OCI-LY3 (cell line): ENCODE data around the gene B9D2.
"Not testable (repeated sequence)": the region's sequence is repeated elsewhere in the genome, so short reads cannot be mapped to it uniquely, and the experiment has no call there.

ENCODE experiments used
- H2AFZ ChIP-seq: fragments of 200-600, 300-600 bp; shearing (Covaris generic); 2 replicates; pipeline ENCODE4 v1.6.0; 2014; ENCODE audit warnings: antibody characterized with exemption, low read depth, low read length
- H3K27ac ChIP-seq: fragments of 200-600, 300-600 bp; sonication (generic); 2 replicates; pipeline ENCODE4 v1.5.1; 2014; ENCODE audit warnings: mild to moderate bottlenecking, low read length, moderate library complexity, mixed read lengths
- H3K27me3 ChIP-seq: fragments of 200-600, 300-600 bp; sonication (generic); 2 replicates; pipeline ENCODE4 v1.6.1; 2014; ENCODE audit warnings: low read depth, low read length, mixed read lengths
- H3K36me3 ChIP-seq: fragments of 200-600, 300-600 bp; sonication (generic); replicated peaks from 2 replicates; pipeline ENCODE3; 2014; ENCODE audit warnings: low read depth, low read length, mixed read lengths
- H3K4me1 ChIP-seq: fragments of 300-600, 200-600 bp; sonication (generic); 2 replicates; pipeline ENCODE4 v1.6.1; 2014; ENCODE audit warnings: low read length, mixed read lengths
- H3K4me2 ChIP-seq: fragments of 200-600, 300-600 bp; sonication (generic); 2 replicates; pipeline ENCODE4 v1.6.1; 2014; ENCODE audit warnings: low read length, mixed read lengths
- H3K4me3 ChIP-seq: fragments of 300-600, 200-600 bp; sonication (generic); 2 replicates; pipeline ENCODE4 v1.5.1; 2014; ENCODE audit warnings: antibody characterized with exemption, mild to moderate bottlenecking, low read length, moderate library complexity
- H3K79me2 ChIP-seq: fragments of 300-600, 200-600 bp; shearing (Covaris generic); 2 replicates; pipeline ENCODE4 v1.6.1; 2014; ENCODE audit warnings: mild to moderate bottlenecking, low read length, mixed read lengths
- H3K9ac ChIP-seq: fragments of 300-600, 200-600 bp; shearing (Covaris generic); 2 replicates; pipeline ENCODE4 v1.6.0; 2014; ENCODE audit warnings: mild to moderate bottlenecking, low read length, moderate library complexity
- H3K9me3 ChIP-seq: fragments of 200-600, 300-600 bp; shearing (Covaris generic); 2 replicates; pipeline ENCODE4 v1.6.1; 2014; ENCODE audit warnings: low read length, mixed read lengths; ENCODE audit not compliant: insufficient read depth
- H4K20me1 ChIP-seq: fragments of 200-600, 300-600 bp; sonication (generic); 2 replicates; pipeline ENCODE4 v1.6.1; 2016; ENCODE audit warnings: low read length, mixed read lengths; ENCODE audit not compliant: insufficient read depth
- EZH2phosphoT487 ChIP-seq: fragments of 200-600 bp; shearing (Covaris generic); IDR thresholded peaks from 2 replicates; pipeline ENCODE4 v1.6.1; 2018; ENCODE audit warnings: antibody characterized with exemption, mixed run types, low read depth
- TF ChIP-seq, protein P1 (sequence below): fragments of 200-600, 300-600 bp; sonication (generic); IDR thresholded peaks from 2 replicates; pipeline ENCODE4 v1.5.1; 2014; ENCODE audit warnings: antibody characterized with exemption, low read length, low read depth

Gene B9D2

GRCh38 chr19:41351339-41352245, 12.4 kb downstream of the B9D2 start:
- Histone ChIP-seq H3K4me3 (peak overlapping the region; percentile 92), H3K36me3 (peaks cover 28% of the 10 kb centered on the region), H3K79me2 (peaks cover 64% of the 10 kb centered on the region), H4K20me1 (peaks cover 30% of the 10 kb centered on the region), H3K27ac (peak overlapping the region; percentile 72), H3K4me2 (peak overlapping the region; percentile 69), H3K9me3 (no peaks in the 10 kb centered on the region), H3K4me1 (peaks cover 18% of the 10 kb centered on the region), H3K9ac (peak overlapping the region; percentile 98), H2AFZ (no peak overlapping the region), H3K27me3 (no peaks in the 10 kb centered on the region)
- TF ChIP-seq, protein P1, sequence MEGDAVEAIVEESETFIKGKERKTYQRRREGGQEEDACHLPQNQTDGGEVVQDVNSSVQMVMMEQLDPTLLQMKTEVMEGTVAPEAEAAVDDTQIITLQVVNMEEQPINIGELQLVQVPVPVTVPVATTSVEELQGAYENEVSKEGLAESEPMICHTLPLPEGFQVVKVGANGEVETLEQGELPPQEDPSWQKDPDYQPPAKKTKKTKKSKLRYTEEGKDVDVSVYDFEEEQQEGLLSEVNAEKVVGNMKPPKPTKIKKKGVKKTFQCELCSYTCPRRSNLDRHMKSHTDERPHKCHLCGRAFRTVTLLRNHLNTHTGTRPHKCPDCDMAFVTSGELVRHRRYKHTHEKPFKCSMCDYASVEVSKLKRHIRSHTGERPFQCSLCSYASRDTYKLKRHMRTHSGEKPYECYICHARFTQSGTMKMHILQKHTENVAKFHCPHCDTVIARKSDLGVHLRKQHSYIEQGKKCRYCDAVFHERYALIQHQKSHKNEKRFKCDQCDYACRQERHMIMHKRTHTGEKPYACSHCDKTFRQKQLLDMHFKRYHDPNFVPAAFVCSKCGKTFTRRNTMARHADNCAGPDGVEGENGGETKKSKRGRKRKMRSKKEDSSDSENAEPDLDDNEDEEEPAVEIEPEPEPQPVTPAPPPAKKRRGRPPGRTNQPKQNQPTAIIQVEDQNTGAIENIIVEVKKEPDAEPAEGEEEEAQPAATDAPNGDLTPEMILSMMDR = no peak
- no peak for TF ChIP-seq EZH2phosphoT487

- peaks cover 18% of the 10 kb centered on the region for H3K4me1 ChIP-seq
- peaks cover 36% of the 10 kb centered on the region for H4K20me1 ChIP-seq
- no peak overlapping the region for H2AFZ ChIP-seq
- H3K27me3 ChIP-seq = no peaks in the 10 kb centered on the region
- H3K9me3 ChIP-seq = no peaks in the 10 kb centered on the region
- H3K9ac ChIP-seq = peak overlapping the region; percentile 98
- peaks cover 33% of the 10 kb centered on the region for H3K36me3 ChIP-seq
- H3K79me2 ChIP-seq = peaks cover 72% of the 10 kb centered on the region
- peak overlapping the region; percentile 72 for H3K27ac ChIP-seq
- H3K4me3 ChIP-seq = peak overlapping the region; percentile 92
- TF ChIP-seq EZH2phosphoT487 = no peak
- TF ChIP-seq, protein P1 = no peak
- H3K4me2 ChIP-seq = peak overlapping the region; percentile 69
These were observed 13.1 kb downstream of the B9D2 start for GRCh38 chr19:41350735-41351338.

GRCh38 chr19:41346916-41347315, 17.0 kb downstream of the B9D2 start:
- Histone ChIP-seq H3K4me1 (peaks cover 14% of the 10 kb centered on the region), H3K36me3 (peaks cover 55% of the 10 kb centered on the region), H4K20me1 (peaks cover 47% of the 10 kb centered on the region), H3K79me2 (peaks cover 75% of the 10 kb centered on the region)
- not testable (repeated sequence) for H3K4me3 ChIP-seq, H3K27me3 ChIP-seq, H3K9me3 ChIP-seq, H3K9ac ChIP-seq, H2AFZ ChIP-seq, H3K27ac ChIP-seq, H3K4me2 ChIP-seq

GRCh38 chr19:41344162-41344561, 19.8 kb downstream of the B9D2 start:
- Histone ChIP-seq H3K9ac (no peak overlapping the region), H3K27me3 (no peaks in the 10 kb centered on the region), H3K36me3 (peaks cover 57% of the 10 kb centered on the region), H3K9me3 (no peaks in the 10 kb centered on the region), H3K27ac (no peak overlapping the region), H3K79me2 (peaks cover 66% of the 10 kb centered on the region), H3K4me1 (peaks cover 3% of the 10 kb centered on the region; the same call in 1 of the 2 replicates), H4K20me1 (peaks cover 31% of the 10 kb centered on the region), H3K4me3 (no peak overlapping the region), H2AFZ (no peak overlapping the region), H3K4me2 (no peak overlapping the region)
- TF ChIP-seq, protein P1 = no peak
- no peak for TF ChIP-seq EZH2phosphoT487
